ENCODE results near the gene PSORS1C1.
"Not testable (repeated sequence)": the region's sequence is repeated elsewhere in the genome, so short reads cannot be mapped to it uniquely, and the experiment has no call there.

PSORS1C1 gene

DNA sequence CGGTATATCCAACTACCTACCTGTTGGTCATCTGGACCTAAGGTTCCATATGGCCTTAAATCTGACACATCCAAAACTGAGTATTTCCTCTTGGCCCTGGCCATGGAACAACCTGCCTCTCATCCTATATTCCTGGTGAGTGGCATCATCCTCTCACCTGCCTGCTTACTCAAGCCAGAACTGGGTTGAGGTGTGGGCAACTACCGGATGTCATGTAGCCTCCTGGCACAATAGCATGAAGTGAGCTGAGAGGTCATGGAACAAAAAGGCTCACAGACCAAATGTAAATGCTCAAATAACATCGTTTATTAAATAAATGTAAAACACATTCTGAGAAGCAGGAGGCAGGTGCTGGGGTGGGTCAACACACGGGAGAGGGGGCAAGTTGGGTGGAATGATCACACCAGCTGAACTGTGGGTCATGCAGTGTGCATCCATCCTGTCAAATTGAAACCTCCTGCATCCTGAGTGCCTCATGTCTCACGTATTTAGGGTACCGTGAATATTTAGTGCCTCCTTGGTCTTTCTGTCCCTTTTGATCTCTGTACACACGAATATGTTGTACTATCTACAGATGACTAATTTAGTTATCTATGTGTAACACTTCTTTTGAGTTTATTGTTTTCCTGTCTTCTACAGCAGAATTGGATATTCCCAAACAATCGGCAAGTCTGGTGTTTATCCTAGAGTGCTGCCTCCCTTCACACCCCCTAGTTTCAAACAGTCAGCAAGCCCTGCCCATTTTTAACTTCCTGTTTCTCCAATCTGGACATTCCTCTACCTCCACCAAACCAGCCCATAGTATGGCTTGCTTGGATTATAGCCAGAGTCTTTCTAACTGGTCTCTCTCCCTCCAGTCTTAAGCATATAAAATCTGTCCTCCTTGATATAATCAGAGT is 63.8 kb downstream of the PSORS1C1 start:
- DNase-seq (ENCODE audit: low read depth): no peak

DNA sequence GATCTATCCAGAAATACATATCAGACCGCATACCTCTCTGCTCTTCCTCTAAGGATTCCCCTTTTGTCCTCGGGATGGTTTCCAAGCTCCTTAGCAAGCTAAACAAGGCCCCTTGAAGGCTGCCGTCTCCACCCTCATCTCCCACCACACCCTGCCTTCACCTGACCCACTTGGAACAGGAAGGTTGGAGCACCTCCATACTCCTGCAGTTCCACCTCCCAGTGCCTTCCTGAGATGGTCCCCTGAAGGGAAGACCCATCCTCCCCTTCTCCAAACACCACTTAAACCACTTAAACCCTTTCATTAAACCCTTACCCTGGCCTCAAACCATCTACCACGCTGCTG is 64.4 kb downstream of the PSORS1C1 start:
- DNase-seq (ENCODE audit: low read depth): no peak

DNA sequence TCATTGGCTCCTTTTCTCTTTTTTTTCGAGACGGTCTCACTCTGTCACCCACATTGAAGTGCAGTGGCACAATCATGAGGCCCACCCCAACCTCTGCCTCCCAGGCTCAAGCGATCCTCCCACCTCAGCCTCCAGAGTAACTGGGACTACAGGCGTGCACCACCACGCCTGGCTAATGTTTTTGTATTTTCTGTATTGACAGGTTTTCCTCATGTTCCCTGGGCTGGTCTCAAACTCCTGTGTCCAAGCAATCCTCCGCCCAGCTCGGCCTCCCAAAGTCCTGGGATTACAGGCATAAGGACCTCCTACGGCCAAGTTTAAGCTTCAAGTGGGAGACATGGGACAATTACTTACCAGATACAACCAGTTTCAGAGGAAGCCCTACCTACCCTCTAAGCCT is 65.3 kb downstream of the PSORS1C1 start:
- no peak for DNase-seq (ENCODE audit: low read depth)

DNA sequence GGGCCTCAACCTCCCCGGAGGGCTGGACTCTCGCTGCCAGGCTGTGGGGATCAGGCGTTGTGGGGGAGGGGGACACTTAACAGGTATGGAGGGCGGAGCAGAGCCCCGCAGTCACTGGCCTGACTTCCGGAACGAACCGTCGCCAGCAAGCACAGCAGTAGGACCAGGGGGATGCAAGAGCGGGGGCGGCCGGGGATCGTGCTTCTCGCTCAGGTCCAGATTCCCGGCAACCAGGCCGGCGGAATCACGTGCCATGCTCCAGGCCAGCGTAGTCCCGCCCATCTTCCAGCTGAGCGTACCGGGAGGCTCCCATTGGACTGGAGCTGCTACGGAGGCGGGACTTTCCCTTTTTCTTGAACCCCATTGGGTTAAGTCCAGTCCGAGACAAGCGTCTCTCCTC is 65.9 kb downstream of the PSORS1C1 start:
- DNase-seq (ENCODE audit: low read depth): peak; percentile 69

DNA sequence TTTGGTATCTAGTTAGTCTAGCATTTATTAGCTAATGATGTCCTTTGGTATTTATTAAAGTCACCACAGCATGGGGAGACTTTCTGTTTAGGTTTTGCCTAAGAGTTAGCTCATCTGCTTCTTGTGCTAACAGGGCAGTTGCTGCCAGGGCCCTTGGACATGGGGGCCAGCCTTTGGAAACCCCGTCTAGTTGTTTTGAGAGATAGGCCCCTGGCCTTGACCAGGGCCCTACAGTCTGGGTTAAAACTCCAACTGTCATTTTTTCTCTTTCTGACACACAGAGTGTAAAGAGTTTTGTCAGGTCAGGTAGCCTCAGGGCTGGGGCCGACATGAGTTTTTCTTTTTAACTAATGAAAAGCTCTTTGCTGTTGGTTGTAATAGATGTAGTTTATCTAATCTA is 68.7 kb downstream of the PSORS1C1 start:
- DNase-seq (ENCODE audit: low read depth): not testable (repeated sequence)

DNA sequence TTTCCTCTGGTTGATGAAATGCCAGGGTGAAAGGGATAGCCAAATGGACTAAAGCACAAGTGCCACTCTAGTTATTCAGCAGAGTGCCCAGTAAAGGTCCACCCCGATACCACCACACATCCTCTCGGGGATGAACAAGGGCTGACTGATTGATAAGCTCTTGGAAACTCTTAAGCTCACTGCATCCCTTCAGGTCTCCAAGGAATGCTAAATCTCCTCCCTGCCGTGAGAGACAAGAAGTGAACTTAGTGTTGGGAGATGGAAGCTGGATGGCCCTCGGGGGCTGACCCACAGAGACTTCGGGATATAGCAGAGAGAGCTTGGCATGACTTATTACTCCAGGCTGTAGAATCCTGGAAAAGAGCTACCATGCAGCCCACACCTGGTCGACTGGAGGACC is 69.3 kb downstream of the PSORS1C1 start:
- not testable (repeated sequence) for DNase-seq (ENCODE audit: low read depth)

DNA sequence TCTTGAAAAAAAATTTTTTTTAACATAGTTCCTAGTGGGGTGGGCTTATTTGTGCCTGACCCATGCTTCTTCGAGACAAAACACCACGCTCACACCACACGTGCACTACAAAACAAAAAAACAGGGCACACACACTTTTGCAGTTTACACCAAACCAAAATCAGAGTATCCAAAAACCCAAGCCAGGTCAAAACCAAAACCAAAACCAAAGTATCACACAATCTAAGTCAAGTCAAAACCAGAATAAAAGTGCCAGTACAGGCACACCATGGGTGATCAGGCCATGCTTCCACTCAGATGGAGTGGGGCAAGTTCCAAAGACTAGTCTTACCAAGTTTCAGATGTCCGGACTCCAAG is 71.1 kb downstream of the PSORS1C1 start:
- DNase-seq (ENCODE audit: low read depth): not testable (repeated sequence)

DNA sequence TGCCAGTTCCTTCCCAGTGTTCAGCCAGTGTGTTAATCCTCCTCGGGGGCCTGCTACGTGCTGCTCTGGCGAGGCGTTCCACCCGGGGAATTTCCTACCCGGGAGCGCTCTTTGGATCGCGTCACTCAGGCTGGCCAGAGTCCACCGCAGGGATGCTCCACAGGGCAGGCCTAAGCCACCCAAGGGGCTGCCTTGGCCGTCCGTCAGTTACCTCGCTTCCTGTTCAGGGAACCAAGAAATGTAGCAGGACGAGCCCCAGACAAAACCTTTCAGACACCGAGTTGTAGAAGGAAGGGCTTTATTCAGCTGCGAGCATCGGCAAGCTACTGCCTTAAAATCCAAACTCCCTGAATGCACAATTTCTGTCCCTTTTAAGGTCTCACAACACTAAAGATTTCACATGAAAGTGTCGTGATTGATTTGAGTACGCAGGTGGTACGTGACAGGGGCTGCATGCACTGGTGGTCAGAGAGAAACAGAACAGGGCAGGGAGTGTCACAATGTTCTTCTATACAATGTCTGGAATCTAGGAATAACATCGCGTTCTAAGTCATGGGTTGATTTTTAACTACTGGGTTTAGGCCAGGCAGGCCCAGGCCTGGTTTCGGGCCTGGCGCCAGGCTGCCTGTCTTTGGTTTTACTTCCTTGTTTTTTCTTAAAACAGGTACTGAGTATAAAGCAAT is 71.6 kb downstream of the PSORS1C1 start:
- peak; percentile 27 for DNase-seq (ENCODE audit: low read depth)

DNA sequence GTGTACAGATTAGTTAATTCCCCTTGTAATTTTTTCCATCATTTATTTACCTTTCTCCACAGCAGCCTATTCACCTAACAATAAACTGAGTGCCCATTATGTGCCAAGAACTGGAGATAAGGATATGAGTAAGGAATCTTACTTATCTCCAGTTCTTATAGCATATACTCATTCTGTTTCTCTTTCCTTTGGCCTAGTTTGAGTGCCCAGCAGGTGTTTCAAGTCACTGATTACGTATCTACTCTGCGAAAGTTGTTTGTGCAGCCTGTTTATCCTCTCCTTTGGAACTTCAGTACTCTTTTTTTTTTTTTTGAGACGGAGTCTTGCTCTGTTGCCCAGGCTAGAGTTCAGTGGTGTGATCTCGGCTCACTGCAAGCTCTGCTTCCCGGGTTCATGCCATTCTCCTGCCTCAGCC is 73.2 kb downstream of the PSORS1C1 start:
- no peak for DNase-seq (ENCODE audit: low read depth)

DNA sequence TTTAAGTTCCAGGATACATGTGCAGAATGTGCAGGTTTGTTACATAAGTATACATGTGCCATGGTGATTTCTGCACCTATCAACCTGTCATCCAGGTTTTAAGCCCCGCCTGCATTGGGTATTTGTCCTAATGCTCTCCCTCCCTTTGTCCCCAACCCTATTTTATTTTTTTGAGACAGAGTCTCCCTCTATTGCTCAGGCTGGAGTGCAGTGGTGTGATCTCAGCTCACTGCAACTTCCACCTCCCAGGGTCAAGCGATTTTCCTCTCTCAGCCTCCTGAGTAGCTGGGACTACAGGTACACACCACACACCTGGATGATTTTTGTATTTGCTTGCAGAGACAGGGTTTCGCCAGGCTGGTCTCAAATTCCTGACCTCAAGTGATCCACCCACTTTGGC is 74.6 kb downstream of the PSORS1C1 start:
- not testable (repeated sequence) for DNase-seq (ENCODE audit: low read depth)

Data from fibroblast of gingiva (primary cell).